Activated T-cell treated with anti-CD3 and anti-CD28 coated beads, Interleukin-2, amount 50 U/mL, for 48 hours (primary cell): Measurements from ENCODE around the gene DYDC2.
A peak's percentile ranks its signal among the peaks of the same experiment; 100 is the strongest.
"Not testable (repeated sequence)": the region's sequence is repeated elsewhere in the genome, so short reads cannot be mapped to it uniquely, and the experiment has no call there.

Source experiments
- DNase-seq, 2 experiments: peaks; one replicate each; pipeline ENCODE4 v3.0.0-alpha.2; 2020

Gene DYDC2

GRCh38 chr10:80356563-80356988 lies at the start of gene DYDC2, which contains the start of gene DYDC1:
TSS of gene DYDC2 (plus strand) at chr10:80356781. CDS start at chr10:80362444, 5,663 bp downstream.
TSS of gene DYDC1 (minus strand) at chr10:80356755. CDS start at chr10:80352601, 4,154 bp downstream.
- DNase-seq: peak; percentile 67 to 75

- DNase-seq: no peak
These were observed 43.1 kb upstream of the DYDC2 start for GRCh38 chr10:80313523-80313922.

GRCh38 chr10:80315391-80315790 lies 41.2 kb upstream of the DYDC2 start:
- DNase-seq: no peak

- DNase-seq: no peak
These were observed 37.8 kb upstream of the DYDC2 start for GRCh38 chr10:80318742-80319141.

GRCh38 chr10:80319318-80319717 lies 37.3 kb upstream of the DYDC2 start:
- no peak for DNase-seq

GRCh38 chr10:80319725-80320290 lies 36.8 kb upstream of the DYDC2 start:
- no peak for DNase-seq

GRCh38 chr10:80320377-80320776 lies 36.2 kb upstream of the DYDC2 start:
- no peak for DNase-seq

- no peak for DNase-seq
These were observed 35.4 kb upstream of the DYDC2 start for GRCh38 chr10:80321183-80321582.

- no peak for DNase-seq
These were observed 34.4 kb upstream of the DYDC2 start for GRCh38 chr10:80322158-80322557.

- DNase-seq: no peak
These were observed 33.9 kb upstream of the DYDC2 start for GRCh38 chr10:80322711-80323110.

GRCh38 chr10:80323311-80323710 lies 33.3 kb upstream of the DYDC2 start:
- DNase-seq: no peak

GRCh38 chr10:80324086-80324485 lies 32.5 kb upstream of the DYDC2 start:
- DNase-seq: no peak

GRCh38 chr10:80324891-80325364 lies 31.7 kb upstream of the DYDC2 start:
- DNase-seq: no peak

- DNase-seq: no peak
These were observed 22.6 kb upstream of the DYDC2 start for GRCh38 chr10:80333983-80334382.

GRCh38 chr10:80344276-80344675 lies 12.3 kb upstream of the DYDC2 start:
- no peak for DNase-seq

- DNase-seq: no peak
These were observed 11.7 kb upstream of the DYDC2 start for GRCh38 chr10:80344912-80345311.

- no peak for DNase-seq
These were observed 6.3 kb upstream of the DYDC2 start for GRCh38 chr10:80350251-80350650.

GRCh38 chr10:80351220-80351619 lies 5.4 kb upstream of the DYDC2 start:
- DNase-seq: no peak

- no peak for DNase-seq
These were observed 639 bp downstream of the DYDC2 start for GRCh38 chr10:80356989-80357850.

GRCh38 chr10:80357851-80358125 lies 1.2 kb downstream of the DYDC2 start:
- no peak for DNase-seq

- not testable (repeated sequence) for DNase-seq
These were observed 2.3 kb downstream of the DYDC2 start for GRCh38 chr10:80358925-80359324.

GRCh38 chr10:80359644-80360043 lies 3.1 kb downstream of the DYDC2 start:
- DNase-seq: no peak

GRCh38 chr10:80365510-80365909 lies 8.9 kb downstream of the DYDC2 start:
- DNase-seq: no peak

GRCh38 chr10:80371467-80371866 lies 14.9 kb downstream of the DYDC2 start:
- DNase-seq: no peak
